Measurements from ENCODE around the gene MTPN. TPM values are rescaled to one million over a fixed set of nuclear protein-coding genes. Genes with fewer than 3 reads are reported as not detected.

Gene MTPN
- total and polyA plus RNA-seq, 8 donors: 33.2 to 99.3 (median 59.4) TPM

GRCh38 chr7:135939261-135939812, 37.8 kb downstream of the MTPN start:
- TF ChIP-seq CTCF (IDR thresholded peaks at IDR 0.05): no peak
- no peak for DNase-seq
- intact Hi-C loops (cut with DNase I; ENCODE audit: low total_unique reads): no loop called here
- WGBS, 5 donors: 58 to 71% (median 67%) methylated on average over 6 to 8 of the region's 8 CpGs
- H3K4me1 ChIP-seq: peaks cover 0 to 48% (median 30%) of the 10 kb centered on the region in 4 donors
- peaks cover 0 to 2% (median 0%) of the 10 kb centered on the region in 4 donors for H3K36me3 ChIP-seq
- H3K4me3 ChIP-seq: no peak overlapping the region
- H3K27ac ChIP-seq: no peak overlapping the region
- no peaks in the 10 kb centered on the region for H3K9me3 ChIP-seq
- H3K27me3 ChIP-seq: no peaks in the 10 kb centered on the region

GRCh38 chr7:135938563-135938962, 38.6 kb downstream of the MTPN start:
- H3K4me3 ChIP-seq: no peak overlapping the region
- WGBS, 5 donors: 77 to 89% (median 85%) methylated on average over 3 of the region's 3 CpGs
- TF ChIP-seq EP300 (IDR thresholded peaks at IDR 0.05) (no peak), POLR2AphosphoS5 (IDR thresholded peaks at IDR 0.05) (no peak), POLR2A (IDR thresholded peaks at IDR 0.05) (no peak), CTCF (IDR thresholded peaks at IDR 0.05) (no peak)
- no peak for DNase-seq
- intact Hi-C loops (cut with DNase I; ENCODE audit: low total_unique reads): no loop called here
- H3K27ac ChIP-seq: no peak overlapping the region
- H3K4me1 ChIP-seq: peaks cover 0 to 53% (median 31%) of the 10 kb centered on the region in 4 donors
- H3K36me3 ChIP-seq: no peaks in the 10 kb centered on the region
- H3K9me3 ChIP-seq: no peaks in the 10 kb centered on the region
- H3K27me3 ChIP-seq: no peaks in the 10 kb centered on the region

GRCh38 chr7:135938086-135938485, 39.1 kb downstream of the MTPN start:
- no peak overlapping the region for H3K27ac ChIP-seq
- no peak for DNase-seq
- H3K36me3 ChIP-seq: no peaks in the 10 kb centered on the region
- no peak for TF ChIP-seq EP300 (IDR thresholded peaks at IDR 0.05)
- TF ChIP-seq CTCF (IDR thresholded peaks at IDR 0.05): no peak
- no peak for TF ChIP-seq POLR2AphosphoS5 (IDR thresholded peaks at IDR 0.05)
- no peak for TF ChIP-seq POLR2A (IDR thresholded peaks at IDR 0.05)
- no peaks in the 10 kb centered on the region for H3K9me3 ChIP-seq
- intact Hi-C loops (cut with DNase I; ENCODE audit: low total_unique reads): no loop called here
- H3K27me3 ChIP-seq: no peaks in the 10 kb centered on the region
- no peak overlapping the region for H3K4me3 ChIP-seq
- H3K4me1 ChIP-seq: peaks cover 0 to 49% (median 32%) of the 10 kb centered on the region in 4 donors

GRCh38 chr7:135936497-135937217, 40.5 kb downstream of the MTPN start:
- DNase-seq: no peak
- intact Hi-C loops (cut with DNase I; ENCODE audit: low total_unique reads): no loop called here

More at GRCh38 chr7:135936497-135937217, 40.5 kb downstream of the MTPN start:
- Histone ChIP-seq H3K36me3 (no peaks in the 10 kb centered on the region), H3K9me3 (no peaks in the 10 kb centered on the region), H3K4me1 (peaks cover 0 to 57% (median 34%) of the 10 kb centered on the region in 4 donors), H3K27me3 (no peaks in the 10 kb centered on the region), H3K4me3 (no peak overlapping the region), H3K27ac (no peak overlapping the region)
- no peak for TF ChIP-seq CTCF (IDR thresholded peaks at IDR 0.05)
- no peak for TF ChIP-seq POLR2A (IDR thresholded peaks at IDR 0.05)
- TF ChIP-seq POLR2AphosphoS5 (IDR thresholded peaks at IDR 0.05): no peak
- no peak for TF ChIP-seq EP300 (IDR thresholded peaks at IDR 0.05)
- WGBS, 5 donors: 16 to 36% (median 26%) methylated on average over 2 of the region's 2 CpGs
